Measurements from ENCODE around the gene HSDL2. TPM values are rescaled to one million over a fixed set of nuclear protein-coding genes. Genes with fewer than 3 reads are reported as not detected.

HSDL2 gene
- total and polyA plus RNA-seq, 10 of the 15 experiments (the other 5 are each of a cell fraction or from before 2014, with no cell fraction given): 20.9 to 46.1 (median 27.0) TPM

DNA sequence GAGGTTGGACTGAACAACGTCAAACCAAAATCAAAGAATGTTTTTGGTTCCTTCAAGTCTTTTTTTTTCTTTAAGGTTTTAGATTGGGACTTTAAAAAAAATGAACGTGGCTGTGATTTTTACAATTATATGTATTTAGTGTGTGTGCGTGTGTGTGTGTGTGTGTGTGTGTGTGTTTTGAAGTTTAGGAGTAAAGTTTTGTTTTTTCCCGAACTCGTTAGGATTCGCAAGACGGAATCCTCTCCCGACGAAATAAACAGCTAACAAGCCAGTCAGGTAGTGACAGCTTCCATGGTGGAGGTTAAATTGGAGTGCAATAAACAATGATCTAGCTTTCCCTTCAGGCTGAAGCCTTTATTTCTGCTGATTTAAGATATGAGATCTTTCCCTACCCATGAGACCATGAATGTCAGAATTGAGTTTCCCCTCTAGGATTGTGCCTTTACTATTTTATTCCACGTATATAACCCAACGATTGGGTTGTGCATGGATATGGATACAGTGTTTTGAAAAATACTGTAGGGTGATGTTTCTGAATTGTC, 108.0 kb downstream of the HSDL2 start:
- H3K36me3 ChIP-seq (ENCODE audit: control insufficient read depth in 2 of 2, insufficient read depth in 2 of 2, low read length in 1 of 2): no peaks in the 10 kb centered on the region
- ATAC-seq (no peak), FAIRE-seq (no peak), DNase-seq (ENCODE audit: low read depth, low spot score) (no peak)
- H3K27ac ChIP-seq (ENCODE audit: control insufficient read depth, insufficient read depth): no peak overlapping the region
- RAD21 ChIA-PET (ENCODE audit: unreplicated experiment): interaction anchor here (0.6 kb wide), 1 partner anchor 1251 kb away, joined by 3 read pairs; no protein-coding TSS in a partner anchor
- BruUV-seq (replicated peaks): TSS peak; percentile 49
- peaks cover 27% of the 10 kb centered on the region for H3K79me2 ChIP-seq (ENCODE audit: control insufficient read depth, insufficient read depth, low read length)
- H2AFZ ChIP-seq (ENCODE audit: control insufficient read depth, low read depth, low read length): peak overlapping the region; percentile 85
- POLR2A ChIA-PET: interaction anchor here (0.5 to 0.7 kb wide), 3 partner anchors 8 to 1173 kb away, joined by 4 to 6 read pairs (median 4); no protein-coding TSS in a partner anchor
- peak overlapping the region; percentile 66 for H3K9ac ChIP-seq (ENCODE audit: control insufficient read depth, insufficient read depth, low read length)
- H3K4me3 ChIP-seq: peak overlapping the region; percentile 70
- no peak for TF ChIP-seq ZBTB4 (CRISPR knock-in tag; IDR thresholded peaks at IDR 0.05)
- TF ChIP-seq, protein P1, sequence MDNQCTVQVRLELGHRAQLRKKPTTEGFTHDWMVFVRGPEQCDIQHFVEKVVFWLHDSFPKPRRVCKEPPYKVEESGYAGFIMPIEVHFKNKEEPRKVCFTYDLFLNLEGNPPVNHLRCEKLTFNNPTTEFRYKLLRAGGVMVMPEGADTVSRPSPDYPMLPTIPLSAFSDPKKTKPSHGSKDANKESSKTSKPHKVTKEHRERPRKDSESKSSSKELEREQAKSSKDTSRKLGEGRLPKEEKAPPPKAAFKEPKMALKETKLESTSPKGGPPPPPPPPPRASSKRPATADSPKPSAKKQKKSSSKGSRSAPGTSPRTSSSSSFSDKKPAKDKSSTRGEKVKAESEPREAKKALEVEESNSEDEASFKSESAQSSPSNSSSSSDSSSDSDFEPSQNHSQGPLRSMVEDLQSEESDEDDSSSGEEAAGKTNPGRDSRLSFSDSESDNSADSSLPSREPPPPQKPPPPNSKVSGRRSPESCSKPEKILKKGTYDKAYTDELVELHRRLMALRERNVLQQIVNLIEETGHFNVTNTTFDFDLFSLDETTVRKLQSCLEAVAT (IDR thresholded peaks at IDR 0.05): peak; percentile 61; the same call in 1 of the 2 replicates
- no peaks in the 10 kb centered on the region for H4K20me1 ChIP-seq (ENCODE audit: control insufficient read depth, insufficient read depth)
- 36% methylated on average over 11 of the region's 11 CpGs for WGBS (ENCODE audit: insufficient coverage, insufficient replicate concordance, low lambda C conversion rate, missing lambda C conversion rate)
- CTCF ChIA-PET: interaction anchor here (0.6 to 0.9 kb wide), 2 partner anchors 10 to 19 kb away, joined by 3 to 4 read pairs; no protein-coding TSS in a partner anchor
- in situ Hi-C loops (cut with MboI) (no loop called here), intact Hi-C loops (cut with micrococcal nuclease; ENCODE audit: unreplicated experiment) (loop anchor here (5.0 kb wide), 1 partner anchor 59 kb away; no protein-coding TSS in a partner anchor)
- H3K27me3 ChIP-seq (replicated peaks in 1 of 2; ENCODE audit: control insufficient read depth in 2 of 2, insufficient read depth in 2 of 2, low read length in 1 of 2): no peaks in the 10 kb centered on the region
- H3K9me3 ChIP-seq (replicated peaks; ENCODE audit: control insufficient read depth, insufficient read depth, low read length): no peaks in the 10 kb centered on the region
- SMC1A ChIA-PET (ENCODE audit: uncharacterized antibody, unreplicated experiment): interaction anchor here (0.8 kb wide), 1 partner anchor 17 kb away, joined by 3 read pairs; no protein-coding TSS in a partner anchor
- H3K4me1 ChIP-seq (ENCODE audit: control insufficient read depth, insufficient read depth, low read length): no peaks in the 10 kb centered on the region
- H3K4me2 ChIP-seq (ENCODE audit: control insufficient read depth, insufficient read depth): peak overlapping the region; percentile 85
